NCI-H128 (cell line): Measurements from ENCODE around the gene PLCB2.

Source experiments
- DNase-seq: peaks from one replicate; lab custom pipeline; 2025; ENCODE audit not compliant: unreplicated experiment; lab: John Stamatoyannopoulos, UW

PLCB2 gene

DNA sequence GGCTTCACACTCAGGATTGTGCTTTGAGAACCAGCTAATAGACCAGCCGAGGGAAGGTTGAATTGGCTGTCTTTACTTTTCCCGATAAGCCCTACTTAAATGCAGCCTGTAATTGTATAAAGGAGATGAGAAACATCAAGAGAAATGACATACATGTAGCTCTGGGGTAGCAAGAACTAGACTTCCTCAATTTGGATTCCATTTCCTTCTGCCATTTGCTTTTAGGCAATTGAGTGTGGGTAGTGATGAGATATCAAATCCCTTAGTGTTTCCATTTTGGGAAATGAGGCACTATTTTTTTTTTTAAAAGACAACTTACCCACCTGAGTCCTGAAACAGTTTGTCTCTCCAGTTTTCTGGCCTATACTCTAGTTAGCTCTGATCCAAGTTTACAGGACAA lies 18.0 kb upstream of the PLCB2 start:
- no peak for DNase-seq

GRCh38 chr15:40325188-40325587 lies 17.5 kb upstream of the PLCB2 start:
- no peak for DNase-seq

GRCh38 chr15:40323953-40324937 lies 16.5 kb upstream of the PLCB2 start:
- DNase-seq = no peak

- peak; percentile 78 for DNase-seq
Observed at GRCh38 chr15:40323239-40323952, 15.7 kb upstream of the PLCB2 start, which contains the start of gene INAFM2. Gene INAFM2 (plus strand): TSS chr15:40323692. CDS start chr15:40324056, 364 bp downstream.

- DNase-seq = no peak
Observed at GRCh38 chr15:40322531-40323238, 14.9 kb upstream of the PLCB2 start.

DNA sequence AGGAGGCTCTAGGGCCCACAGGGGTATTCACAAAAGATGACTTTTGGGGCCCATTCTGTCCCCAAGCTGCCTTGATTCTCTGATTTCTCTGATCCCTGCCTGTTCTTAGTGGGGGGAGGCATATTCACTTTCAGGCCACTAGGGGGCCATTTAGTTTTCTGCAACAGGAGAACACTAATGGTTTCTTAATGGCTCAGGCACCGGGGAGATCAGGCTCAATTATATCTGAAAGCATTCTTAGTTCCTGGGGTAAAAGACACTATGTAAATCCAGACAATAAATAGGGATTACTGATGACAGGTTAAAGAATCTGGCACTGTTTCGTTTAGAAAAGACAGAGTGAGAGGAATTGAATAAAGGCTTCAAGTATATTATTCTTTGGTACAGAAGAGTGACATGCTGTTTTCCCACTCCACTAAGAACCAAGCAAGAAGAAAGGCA lies 13.2 kb upstream of the PLCB2 start:
- DNase-seq = peak; percentile 8

GRCh38 chr15:40320409-40320808 lies 12.7 kb upstream of the PLCB2 start:
- DNase-seq = no peak

GRCh38 chr15:40317580-40317979 lies 9.8 kb upstream of the PLCB2 start:
- DNase-seq = no peak

GRCh38 chr15:40316931-40317330 lies 9.2 kb upstream of the PLCB2 start:
- DNase-seq = no peak

DNA sequence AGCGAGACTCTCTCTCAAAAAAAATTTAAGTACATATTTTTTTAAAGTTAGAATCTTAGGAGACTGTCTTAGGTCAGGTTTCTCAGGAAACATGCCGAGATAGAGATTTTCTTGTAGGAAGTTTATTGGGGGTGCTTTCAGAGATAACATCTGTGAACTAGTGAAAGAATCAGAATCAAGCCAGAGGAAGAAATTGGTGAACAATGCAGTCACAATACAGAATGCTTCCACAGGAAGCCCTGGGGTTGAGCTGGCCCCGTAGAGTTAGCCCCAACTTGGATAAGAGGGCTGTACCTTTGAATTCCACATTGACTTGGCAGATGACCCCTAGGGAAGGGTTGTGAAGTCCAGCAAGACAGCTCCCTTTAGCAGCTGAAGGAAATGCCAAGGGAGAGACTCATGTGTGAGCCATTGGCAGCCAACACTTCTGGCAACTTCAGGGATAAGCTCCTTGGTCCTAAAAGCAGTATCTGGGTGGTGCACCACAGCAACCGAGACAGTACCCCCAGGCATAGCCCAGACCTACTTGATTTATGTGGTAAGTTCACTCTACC lies 7.1 kb upstream of the PLCB2 start:
- no peak for DNase-seq

- peak; percentile 70 for DNase-seq
Observed at GRCh38 chr15:40313531-40314398, 6.0 kb upstream of the PLCB2 start.

DNA sequence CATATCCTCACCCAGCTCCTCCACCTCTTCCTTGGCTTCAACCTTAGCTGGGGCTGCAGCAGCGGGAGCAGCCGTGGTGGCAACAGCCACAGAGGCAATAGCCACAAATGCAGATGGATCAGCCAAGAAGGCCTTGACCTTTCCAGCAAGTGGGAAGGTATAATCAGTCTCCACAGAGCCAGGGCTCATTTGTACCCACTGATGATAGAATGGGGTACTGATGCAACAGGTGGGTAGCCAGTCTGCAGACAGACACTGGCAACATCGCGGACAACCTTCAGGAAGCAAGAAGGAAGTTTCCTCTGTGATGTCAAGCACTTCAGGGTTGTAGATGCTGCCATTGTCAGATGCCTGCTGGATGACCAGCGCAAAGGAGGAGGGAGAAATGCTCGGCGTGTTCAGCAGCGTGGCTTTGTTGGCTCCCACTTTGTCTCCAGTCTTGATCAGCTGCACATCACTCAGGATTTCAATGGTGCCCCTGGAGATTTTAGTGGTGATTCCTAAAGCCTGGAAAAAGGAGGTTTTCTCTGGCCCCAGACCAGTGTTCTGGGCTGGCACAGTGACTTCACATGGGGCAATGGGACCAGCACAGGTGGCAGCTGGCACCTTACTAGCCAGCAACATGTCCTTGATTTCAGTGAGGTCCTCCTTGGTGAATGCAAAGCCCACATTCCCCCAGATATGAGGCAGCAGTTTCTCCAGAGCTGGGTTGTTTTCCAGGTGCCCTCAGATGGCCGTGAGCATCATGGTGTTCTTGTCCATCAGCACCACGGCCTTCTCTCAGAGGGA lies 4.8 kb upstream of the PLCB2 start:
- no peak for DNase-seq

GRCh38 chr15:40310993-40311392 lies 3.3 kb upstream of the PLCB2 start:
- no peak for DNase-seq

DNA sequence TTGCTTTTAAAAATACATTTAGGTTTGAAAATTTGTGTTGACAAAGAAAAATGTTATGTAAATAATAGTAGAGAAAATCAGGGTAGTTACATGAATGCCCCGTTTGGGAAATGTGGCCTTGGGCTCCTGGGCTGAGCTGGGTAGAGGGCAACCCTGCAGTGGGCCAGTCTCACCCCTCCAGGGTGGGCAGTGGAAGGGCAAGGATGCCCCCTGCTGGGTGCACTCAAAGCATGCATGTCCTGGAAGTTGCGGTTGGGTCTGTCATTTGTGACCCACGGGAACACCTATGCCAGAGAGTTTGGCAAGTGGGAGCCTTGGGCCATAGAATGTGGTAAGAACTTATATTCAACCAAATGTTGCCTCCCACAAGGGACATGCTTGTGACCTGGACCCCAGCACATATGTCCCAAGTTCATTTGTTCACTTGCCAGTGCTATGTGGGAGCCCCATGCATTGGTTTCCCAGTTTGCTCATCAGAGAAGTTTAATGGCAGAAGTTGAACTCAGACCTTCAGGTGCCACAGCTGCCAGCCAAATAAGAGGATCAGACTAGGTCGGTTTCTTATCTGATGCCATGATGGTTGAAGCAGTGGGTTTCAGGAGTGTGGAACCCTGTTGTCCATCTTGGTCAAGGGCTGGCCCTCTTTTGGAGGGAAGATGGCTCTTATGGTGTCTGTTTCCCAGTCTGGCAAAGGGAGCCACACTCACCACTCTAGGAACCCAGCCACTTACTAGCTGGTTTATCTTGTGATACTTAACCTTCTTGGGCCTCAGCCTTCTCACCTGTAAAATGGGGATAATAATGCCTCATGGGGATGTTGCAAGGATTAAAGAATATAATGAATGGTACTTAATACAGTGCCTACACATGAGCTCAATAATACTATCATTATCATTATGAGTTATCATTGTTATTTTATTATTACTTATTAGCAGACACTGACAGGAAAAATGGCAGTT lies 2.5 kb upstream of the PLCB2 start:
- DNase-seq = no peak

- no peak for DNase-seq
Observed at GRCh38 chr15:40309344-40309862, 1.7 kb upstream of the PLCB2 start.

DNA sequence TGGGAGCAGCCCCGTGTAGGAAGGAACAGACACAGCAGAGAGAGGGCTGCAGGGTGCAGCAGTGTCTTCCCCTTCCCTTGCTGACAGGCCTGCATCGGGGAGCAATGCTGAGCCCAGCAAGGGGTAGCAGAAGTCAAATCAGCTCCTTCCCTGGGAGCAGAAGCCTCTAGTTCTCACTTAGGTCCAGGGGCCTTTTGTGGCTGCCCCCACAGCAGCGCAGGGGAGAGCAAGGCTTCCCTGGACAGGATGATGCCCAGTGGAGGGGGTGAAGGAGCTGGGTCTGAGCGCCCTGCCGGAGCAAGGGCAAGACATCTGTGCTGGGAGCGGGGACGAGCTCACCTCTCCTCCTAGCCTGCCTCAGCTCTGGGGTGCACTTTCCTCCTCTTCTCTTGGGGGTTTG lies 827 bp downstream of the PLCB2 start:
- DNase-seq = no peak

DNA sequence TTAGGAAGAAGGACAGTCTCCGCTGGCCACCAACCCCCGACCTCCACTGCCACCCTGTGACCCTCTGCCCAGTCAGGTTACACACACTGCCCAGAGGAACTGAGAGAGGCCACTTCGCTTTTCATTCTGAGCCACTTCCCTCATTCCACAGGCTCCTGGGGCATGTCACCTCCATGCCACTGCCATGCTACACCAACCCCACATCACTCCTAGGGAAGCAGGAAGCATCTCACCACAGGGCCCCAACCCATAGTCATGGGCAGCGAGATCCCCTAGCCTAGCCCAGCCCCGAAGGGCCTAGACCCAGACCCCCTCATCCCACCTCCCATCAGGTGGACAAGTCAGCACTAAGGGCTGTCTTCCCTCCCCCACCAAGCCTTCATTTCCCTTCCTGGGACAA lies 1.4 kb downstream of the PLCB2 start:
- no peak for DNase-seq

- no peak for DNase-seq
Observed at GRCh38 chr15:40305281-40305680, 2.5 kb downstream of the PLCB2 start.
